Stimulated activated CD8-positive, alpha-beta memory T cell treated with anti-CD3 and anti-CD28 coated beads, Interleukin-7, amount 100 ng/mL, for 4 hours (primary cell): ENCODE measurements around the gene LRRFIP1.
"Not testable (repeated sequence)": the region's sequence is repeated elsewhere in the genome, so short reads cannot be mapped to it uniquely, and the experiment has no call there.

Experiments used
- DNase-seq, 2 donors: peaks; one replicate each; pipeline ENCODE4 v3.0.0-alpha.2; 2020; ENCODE audit warnings: low read depth in 2 of 2

The LRRFIP1 gene

DNA sequence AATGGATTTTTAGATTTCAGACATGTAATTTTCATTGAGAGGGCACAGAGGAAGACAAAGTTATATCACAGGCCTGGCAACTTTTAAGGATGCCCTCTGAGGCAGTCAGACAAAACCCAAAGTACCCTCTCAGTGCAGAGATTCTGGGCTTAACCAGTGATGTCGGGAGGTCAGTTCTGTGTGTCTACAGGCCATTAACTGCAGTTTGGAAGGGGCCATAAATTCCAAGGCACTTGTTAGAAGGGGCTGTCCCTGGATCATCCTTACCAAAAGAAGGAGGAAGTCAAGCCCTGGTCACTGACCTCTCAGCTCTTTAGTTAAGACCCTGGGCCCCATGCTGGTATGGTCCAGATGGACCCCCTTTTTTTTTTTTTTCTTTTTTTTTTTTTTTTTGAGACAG lies 60.7 kb downstream of the LRRFIP1 start:
- DNase-seq, result no peak

DNA sequence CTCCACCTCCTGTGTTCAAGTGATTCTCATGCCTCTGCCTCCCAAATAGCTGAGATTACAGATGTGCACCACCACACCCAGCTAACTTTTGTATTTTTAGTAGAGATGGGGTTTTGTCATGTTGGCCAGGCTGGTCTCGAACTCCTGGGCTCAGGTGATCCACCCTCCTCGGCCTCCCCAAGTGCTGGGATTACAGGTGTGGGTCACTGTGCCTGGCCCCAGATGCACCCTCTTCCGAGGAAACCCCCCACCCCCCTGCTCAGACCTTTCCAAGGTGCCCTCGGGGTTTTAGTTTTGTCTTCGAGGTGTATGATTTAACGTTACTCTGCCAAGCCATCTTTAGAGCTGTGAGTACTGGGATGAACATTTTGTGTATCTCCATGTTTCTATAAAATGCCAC lies 61.2 kb downstream of the LRRFIP1 start:
- not testable (repeated sequence) for DNase-seq

DNA sequence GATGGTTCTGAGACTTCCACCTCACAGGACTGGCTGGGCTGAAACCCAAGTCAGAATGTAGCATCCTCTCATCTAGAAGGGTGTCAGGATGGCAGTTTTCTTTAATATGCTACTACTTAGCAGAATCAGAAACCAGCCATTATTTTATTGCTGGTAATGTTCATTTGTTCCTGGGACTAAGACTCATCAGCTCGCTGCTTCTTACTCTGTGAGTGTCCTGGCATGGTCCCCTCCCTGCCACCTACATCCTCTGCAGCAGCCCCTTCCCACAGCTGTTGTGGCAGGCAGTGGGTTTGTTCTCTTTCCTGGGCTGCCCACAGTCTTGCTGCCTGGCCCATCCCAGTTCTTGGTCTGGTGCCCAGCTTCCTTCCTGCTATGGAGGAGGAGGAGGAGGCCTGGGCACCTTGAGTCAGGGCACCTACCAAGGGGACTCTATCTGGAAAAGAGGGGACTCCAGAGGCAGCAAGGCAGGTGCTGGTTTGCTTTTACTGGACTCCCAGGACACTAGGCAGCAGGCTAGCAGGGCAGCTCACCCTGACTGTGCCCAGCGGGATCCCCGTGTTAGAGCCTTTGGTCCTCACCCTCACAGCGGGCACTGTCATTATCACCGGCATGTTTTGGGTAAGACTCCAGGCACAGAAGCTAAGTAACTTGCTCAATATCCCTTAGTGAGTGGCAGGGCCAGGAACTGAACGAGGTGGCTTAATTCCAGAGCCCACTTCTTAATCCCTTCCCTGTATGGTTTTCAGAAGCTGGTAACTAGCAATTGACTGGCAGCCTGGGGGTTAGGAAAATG lies 62.1 kb downstream of the LRRFIP1 start:
- DNase-seq, result no peak

DNA sequence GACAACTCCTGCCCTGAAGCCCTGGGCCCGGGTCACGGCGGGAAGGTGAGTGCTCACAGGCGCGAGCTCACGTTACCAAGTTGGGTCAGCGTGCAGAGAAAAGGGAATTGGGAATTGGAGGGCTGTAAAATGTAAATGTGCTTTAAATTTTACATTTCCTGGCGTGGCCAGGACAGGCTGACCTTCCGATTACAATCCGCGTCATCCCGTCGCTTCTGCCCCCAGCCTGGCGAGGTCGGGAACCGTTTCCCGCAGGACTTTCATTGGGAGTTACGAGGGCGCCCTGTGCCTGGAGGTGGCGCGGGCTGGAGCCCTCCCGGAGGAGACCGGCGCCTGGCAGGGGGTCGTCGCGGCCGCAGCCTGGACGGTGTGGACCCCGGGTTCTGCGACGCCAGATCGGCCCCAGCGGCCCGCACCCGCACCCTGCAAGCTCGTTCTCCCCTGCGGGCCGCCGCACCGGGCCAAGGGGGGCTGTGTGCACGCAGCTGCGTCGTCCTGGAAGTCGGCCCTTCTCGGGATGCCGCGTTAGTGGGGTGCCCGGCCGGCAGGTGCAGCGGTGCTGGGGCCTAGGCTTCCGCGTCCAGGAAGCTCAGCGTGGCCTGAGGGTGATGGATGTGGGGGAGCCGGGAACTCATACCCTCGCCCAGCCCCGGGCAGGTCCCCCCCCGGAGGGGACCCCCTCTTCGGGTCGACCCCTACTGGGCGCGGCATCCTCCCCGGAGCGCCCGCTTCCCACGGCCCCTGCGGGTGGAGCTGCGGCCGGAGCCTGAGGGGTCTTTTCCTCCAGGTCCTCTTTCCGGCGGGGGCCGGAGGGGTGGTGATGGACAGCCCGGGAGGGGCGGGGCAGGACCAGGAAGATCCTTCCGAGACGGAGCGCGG lies 63.9 kb downstream of the LRRFIP1 start:
- DNase-seq, result no peak

DNA sequence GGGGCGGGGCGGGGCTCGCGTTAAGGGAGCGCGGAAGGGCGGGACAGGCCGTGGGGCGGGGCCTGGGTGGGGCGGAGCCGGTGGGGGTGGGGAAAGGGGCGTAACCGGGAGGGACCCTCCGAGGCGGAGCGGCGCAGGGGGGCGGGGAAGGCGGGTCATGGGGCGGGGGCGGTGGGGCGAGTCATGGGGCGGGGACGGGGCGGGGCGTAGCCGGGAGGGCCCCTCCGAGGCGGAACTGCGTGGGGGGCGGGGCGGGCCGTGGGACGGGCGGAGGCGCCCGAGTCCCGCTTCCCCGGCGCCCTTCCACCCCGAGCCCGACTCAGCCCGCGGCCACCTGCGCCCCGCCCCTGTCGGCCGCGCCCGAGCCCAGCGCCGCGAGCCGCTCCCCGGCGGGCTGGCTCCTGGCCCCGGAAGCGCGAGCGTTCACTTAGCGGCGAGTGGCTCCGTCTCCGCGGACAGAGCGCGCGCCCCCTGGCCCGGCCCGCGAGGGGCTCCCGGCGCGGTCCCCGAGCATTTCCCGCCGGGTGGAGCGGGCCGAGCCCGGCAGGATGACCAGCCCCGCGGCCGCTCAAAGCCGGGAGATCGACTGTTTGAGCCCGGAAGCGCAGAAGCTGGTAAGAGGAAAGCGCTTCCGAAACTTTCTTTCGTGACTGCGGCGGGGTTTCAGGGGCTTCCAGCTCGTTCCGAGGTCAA lies 64.7 kb downstream of the LRRFIP1 start:
- peak; percentile 87 to 93 for DNase-seq

DNA sequence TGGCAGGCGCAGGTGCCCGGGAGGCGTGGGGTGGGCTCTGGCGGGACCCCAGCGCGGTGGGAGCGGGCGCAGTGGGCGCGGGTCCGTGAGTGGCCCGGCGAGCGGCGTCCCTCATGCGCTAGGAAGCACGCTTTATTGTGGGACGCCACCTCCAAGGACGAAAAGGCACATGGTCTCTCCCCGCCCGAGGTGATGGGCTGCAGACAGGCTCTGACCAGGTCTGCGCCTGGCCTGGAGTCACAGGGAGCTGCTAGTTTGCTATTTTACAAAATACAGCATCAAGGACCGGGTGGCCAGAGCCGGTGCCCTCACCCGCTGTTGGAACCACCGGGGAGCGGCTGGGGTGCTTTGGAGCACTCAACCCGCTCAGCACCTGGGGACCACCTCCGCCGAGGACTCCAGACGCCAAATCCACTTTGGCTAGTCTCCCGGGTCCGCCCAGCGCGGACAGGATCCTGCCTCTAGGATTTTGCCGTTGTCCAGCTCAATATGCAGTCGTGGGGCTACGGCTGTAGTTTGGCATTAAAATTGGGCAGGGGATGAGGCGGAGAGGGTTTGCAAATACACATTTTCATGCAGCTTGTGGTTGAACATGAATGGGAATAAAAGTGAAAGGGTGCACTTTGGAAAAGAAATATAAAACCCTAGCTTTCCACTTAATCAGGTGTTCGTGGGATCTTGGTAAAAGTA lies 65.4 kb downstream of the LRRFIP1 start:
- no peak for DNase-seq

DNA sequence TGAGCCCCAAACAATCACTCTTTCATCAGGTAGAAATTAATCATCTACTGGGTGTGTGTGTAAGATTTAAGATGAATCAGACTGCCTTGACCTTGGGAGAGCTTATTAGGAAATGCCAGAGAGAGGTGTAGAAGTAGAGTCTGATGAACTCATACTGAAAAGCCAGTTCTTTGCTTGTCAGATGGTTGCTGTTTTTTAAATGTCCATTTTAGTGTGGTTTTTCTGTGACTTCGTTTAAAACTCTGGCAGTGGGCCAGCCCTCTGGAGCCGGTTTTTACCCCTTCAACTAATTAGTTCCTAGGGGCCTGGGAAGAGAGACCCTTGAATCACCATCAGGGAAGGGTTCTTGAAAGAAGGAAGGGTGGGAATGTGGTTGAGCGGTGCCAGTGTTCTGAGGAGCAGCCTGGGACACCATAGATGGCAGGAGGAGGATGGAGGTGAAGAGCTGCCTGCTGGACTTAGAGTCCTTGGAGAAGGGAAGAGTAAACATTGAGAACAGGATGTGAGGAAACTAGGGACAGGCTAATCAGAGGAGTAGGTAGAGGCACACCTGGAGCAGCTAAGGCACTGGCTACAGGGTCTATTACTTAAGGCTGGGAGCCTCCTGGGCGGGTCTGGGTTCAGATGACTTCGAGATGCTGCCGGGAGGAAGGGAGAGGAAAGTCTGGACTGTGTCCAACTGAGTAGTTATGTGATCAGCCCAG lies 66.1 kb downstream of the LRRFIP1 start:
- DNase-seq, result no peak

DNA sequence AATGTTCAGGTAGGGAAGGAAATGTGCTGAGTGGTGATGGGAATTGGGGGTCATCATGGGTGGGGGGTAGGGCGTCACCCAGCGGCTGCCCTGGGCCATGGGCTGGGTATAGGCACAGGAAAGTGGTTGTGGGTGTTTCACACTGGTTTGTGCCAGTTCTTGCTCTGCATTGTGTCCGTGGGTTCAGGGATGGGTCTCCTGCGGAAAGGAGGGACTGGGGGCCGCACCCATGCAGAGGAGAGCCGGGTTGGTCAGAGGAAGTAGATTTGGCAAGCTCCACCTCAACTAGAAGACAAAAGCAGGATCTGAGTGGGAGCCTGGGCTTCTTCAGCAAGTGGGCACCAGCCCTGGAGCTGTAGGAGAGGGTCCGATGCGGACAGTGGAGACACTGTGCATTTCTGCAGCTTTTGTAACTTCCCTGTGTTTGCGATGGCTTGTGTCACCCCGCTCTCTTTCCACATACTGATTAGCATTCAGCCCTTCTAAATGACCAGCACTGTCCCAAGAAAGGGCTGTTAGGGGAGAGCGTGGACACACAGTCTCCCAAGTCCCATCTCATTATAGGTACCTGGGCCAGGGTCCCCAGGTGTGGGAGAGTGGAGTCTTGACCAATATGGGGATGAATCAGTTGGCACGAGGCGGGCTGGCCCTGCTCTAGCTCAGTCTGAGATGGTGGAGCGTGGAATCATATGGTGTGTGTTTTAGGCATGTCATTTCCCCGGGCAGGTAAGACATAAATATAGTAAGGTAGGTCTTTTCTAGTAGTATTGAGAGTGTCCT lies 67.2 kb downstream of the LRRFIP1 start:
- no peak for DNase-seq

DNA sequence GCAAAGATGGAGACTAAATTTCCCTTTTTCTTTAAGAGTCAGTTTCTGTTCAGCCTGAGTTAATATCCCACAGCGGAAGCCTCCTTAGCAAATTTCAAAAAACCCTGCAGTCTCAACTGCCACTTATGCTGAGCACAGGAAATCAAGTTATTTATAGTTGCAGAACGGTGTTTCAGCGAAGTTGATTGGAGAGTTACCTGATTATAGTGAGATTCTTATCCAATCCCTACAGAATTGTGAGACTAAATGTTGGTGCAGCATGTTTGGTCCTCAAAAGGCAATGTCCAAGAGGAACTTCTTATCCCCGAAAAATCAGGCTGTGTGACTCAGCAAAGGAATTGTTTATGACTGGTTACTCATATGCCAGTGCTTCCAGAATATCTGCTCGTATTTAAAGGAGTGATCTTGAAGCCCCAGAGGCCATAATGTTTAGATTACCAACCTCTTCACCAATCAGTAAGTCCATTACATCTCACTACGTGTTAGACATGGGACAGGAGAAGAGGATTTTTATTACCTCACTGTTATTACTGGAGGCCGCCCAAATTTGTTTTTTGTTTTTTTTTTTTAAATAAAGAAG lies 67.9 kb downstream of the LRRFIP1 start:
- DNase-seq, result no peak

DNA sequence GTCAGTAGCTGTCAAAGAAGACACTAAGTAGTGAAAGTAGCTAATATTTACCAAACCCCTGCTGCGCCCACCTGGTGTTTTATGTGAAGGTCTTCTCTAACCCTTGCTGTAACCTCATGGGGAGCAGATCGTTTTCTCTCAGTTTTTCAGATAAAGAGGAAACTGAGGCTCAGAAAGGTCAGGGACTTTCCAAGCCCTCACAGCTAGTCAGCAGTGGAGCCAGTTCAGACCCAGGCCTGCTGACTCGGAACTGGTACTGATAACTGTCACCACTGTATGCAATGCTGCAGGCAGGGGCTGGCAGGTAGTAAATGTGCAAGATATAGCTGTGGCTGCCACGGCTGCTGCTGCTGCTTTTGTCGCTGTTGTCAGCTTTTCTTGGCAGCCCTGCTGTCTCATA lies 69.1 kb downstream of the LRRFIP1 start:
- no peak for DNase-seq

DNA sequence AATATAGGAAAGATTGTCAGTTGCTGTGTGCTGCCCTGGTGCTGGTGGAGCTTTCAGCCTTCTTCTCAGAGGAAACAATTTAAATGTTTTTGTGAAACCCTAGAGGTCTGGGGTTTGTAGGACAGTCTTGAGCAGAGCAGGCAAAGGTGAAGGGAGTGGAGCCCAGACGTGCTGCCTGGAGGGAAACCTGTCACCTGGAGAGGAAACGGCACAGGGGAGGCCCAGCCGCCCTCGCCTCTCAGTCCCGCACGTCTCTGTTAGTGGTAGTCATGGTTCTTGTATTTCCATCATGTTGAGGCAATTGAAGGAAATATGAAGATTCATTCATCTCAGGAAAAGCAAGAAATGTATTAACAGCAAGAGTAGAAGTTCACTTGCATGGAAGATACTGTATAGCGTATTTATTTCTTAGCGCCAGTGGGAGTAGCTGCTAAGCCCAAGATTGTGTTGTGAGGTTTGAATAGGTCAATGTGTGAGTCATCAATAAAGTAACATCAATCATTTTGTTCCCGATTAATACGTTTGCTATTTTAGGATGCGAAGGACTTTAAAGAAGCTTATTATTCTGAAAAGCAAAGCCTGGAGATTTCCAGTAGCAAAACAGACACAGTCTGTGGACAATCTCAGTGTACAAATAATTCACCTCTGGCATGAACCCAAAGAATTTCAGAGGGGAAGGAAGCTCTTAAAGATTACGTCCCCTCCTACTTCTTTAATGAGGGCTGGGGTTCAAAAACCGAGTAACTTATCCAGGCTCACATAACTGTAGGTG lies 70.4 kb downstream of the LRRFIP1 start:
- DNase-seq, result no peak

DNA sequence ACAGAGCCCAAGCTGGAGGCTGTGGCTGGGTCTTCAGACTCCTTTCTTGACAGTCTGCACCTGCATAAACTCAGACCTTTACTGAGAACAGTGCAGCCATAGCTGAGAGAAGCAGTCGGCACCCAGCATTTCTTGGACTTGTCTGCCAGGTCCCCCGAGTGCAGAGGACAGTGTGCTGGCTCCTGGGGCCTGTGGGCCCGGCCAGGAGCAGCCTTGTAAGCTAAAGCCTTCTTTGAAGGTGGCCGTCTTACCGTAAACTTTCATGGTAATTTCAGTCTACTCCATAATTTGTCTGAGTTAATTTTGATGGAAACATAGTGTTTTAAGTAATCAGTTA lies 70.9 kb downstream of the LRRFIP1 start:
- no peak for DNase-seq

DNA sequence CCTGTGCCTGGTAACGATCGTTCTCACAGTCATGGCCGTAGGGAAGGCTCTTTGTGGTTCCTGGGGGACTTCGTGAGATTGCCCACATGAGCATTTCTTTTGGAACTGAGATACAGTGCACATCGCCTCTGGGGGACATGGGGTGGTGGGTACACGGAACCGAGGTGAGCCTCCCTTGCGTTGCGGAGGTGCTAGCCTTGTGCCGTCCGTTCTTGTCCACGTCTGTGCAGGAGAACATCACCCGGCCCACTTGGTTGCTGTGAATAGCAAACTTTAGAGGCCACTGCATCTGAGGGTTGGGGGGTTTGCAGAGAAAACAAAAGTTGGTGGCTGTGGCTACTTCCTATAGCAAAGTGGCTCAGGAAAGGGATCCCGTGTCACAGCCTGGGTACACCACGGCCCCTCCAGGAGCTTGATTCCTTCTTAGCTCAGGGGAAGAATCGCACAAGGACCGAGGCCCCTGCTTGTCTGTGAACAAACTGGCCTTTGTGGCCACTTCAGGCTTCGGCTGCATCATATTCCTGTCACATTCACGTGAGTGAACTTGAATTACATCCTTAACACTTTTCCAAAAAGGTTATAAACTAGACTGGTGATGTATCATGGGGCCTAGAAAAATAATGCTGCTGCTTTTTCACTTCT lies 72.6 kb downstream of the LRRFIP1 start:
- DNase-seq, result no peak

DNA sequence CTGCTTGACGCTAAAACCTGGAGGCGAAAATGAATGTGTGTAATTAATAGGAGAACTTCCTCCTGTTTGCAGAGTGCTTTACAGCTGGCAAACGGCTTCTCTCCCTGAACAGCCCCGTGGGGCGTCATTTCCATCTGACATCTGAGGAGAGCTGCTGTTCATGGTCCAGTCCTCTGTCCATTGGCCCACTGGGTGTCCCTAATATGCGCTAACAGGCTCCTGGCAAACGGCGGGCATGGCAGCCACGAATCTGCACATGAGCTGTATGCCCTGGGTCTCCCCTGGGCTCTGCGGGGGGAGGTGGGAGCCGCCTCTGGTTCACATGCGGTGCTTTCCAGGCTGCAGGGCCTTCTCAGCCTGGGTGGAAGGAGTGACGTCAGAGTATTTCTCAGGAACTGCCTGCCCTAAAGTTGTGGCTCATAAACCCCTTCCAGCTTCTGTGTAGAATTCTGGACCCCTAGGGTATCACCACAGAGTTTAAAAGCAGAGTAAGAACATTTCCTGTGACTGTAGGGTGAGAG lies 73.2 kb downstream of the LRRFIP1 start:
- DNase-seq, result peak; percentile 78 to 84

DNA sequence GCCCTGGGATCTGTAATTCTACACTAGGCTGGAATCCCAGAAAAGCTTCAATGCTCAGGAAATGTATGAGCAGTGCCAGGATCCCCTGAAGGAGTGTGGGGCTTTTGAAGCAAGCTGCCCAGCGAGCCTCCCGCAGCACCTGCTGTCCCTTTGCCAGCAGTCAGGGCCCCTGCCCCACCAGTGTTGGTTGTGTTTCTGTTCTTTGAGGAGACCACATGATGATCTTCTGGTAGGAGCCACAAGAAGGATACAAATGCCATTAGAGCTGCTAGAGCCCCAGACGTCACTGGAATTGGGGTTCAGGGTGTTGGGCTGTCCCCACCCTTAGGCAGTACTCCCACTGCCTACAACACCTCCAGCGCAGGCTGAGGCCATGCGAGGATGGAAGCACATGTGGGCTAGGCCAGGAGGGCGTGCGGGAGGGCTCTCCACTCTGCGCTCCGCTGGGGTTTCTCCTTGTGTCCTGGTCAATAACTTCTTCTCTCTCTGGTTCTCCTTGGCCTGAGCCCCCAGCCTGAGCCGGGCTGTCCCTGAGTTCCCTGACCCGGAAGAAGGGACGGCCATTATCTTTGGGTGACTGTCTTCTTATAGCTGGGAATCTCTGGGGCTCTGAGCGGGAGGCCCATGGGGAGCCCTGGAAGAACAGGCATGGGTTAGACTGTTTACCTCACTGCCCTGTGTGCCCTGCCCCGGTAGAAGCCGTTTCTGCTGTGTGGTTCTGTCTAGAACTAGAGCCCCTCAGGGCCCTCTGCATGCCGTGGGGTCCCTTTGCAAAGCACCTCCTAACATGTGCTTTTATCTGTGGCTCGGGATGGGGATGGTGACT lies 73.9 kb downstream of the LRRFIP1 start:
- no peak for DNase-seq

DNA sequence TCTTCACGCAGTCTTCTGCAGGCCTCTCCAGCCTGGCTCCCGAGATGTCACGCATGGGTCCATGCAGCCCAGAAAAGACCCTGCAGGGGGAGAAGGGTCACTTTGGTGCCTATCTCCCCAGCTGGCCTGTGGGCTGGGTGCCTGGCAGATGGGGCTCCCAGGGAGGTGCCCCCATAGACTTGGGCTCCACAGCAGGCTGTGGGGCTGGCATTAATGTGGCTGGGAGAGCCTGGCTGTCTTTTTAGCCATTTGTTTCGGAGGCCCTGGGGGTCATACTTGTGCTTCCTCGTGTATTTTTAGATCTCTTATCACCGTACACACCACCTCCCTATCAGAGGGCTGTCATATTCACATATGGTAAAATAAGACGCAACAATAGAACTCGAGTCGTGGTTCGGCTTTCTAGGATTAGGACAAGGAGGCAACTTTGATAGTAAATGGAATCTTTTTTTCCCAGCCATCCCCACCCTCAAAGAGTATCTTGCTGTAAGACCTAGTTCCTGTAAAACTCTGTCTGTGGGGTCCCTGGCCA lies 74.5 kb downstream of the LRRFIP1 start:
- DNase-seq, result no peak
